ENCODE results near the gene PABPN1L. TPM values are rescaled to one million over a fixed set of nuclear protein-coding genes. Genes with fewer than 3 reads are reported as not detected.

Gene PABPN1L
- total RNA-seq, 3 donors from 2014 or later: not detected

GRCh38 chr16:88847654-88848053, 18.8 kb downstream of the PABPN1L start:
- H3K27ac ChIP-seq: no peak overlapping the region
- no peaks in the 10 kb centered on the region for H3K36me3 ChIP-seq
- H3K9me3 ChIP-seq: no peaks in the 10 kb centered on the region
- DNase-seq (ENCODE audit: low spot score in 2 of 2): no peak
- H3K27me3 ChIP-seq: no peaks in the 10 kb centered on the region
- H3K4me3 ChIP-seq: no peak overlapping the region
- TF ChIP-seq CTCF (IDR thresholded peaks at IDR 0.05) (no peak), POLR2AphosphoS5 (IDR thresholded peaks at IDR 0.05) (no peak), POLR2A (IDR thresholded peaks at IDR 0.05) (no peak)
- intact Hi-C loops (cut with DNase I; ENCODE audit: low total_unique reads): no loop called here
- H3K4me1 ChIP-seq: no peaks in the 10 kb centered on the region

GRCh38 chr16:88846088-88846487, 20.4 kb downstream of the PABPN1L start:
- no peaks in the 10 kb centered on the region for H3K9me3 ChIP-seq
- no peaks in the 10 kb centered on the region for H3K27me3 ChIP-seq
- H3K4me1 ChIP-seq: no peaks in the 10 kb centered on the region
- H3K4me3 ChIP-seq: no peak overlapping the region
- intact Hi-C loops (cut with DNase I; ENCODE audit: low total_unique reads): no loop called here
- no peak for TF ChIP-seq CTCF (IDR thresholded peaks at IDR 0.05)
- no peak for TF ChIP-seq POLR2AphosphoS5 (IDR thresholded peaks at IDR 0.05)
- TF ChIP-seq POLR2A (IDR thresholded peaks at IDR 0.05): no peak
- H3K27ac ChIP-seq: no peak overlapping the region
- H3K36me3 ChIP-seq: no peaks in the 10 kb centered on the region
- no peak for DNase-seq (ENCODE audit: low spot score in 2 of 2)

- intact Hi-C loops (cut with DNase I; ENCODE audit: low total_unique reads): loop anchor here (1.0 kb wide), 1 partner anchor 12 kb away; the partner anchor contains the start of gene GALNS
- TF ChIP-seq POLR2AphosphoS5 (IDR thresholded peaks at IDR 0.05) (no peak), CTCF (IDR thresholded peaks at IDR 0.05) (no peak), POLR2A (IDR thresholded peaks at IDR 0.05) (no peak)
- Histone ChIP-seq H3K4me3 (no peak overlapping the region), H3K36me3 (peaks cover 2% of the 10 kb centered on the region), H3K27ac (peak overlapping the region; percentile 35 to 48), H3K4me1 (no peaks in the 10 kb centered on the region), H3K9me3 (no peaks in the 10 kb centered on the region), H3K27me3 (no peaks in the 10 kb centered on the region)
- DNase-seq (ENCODE audit: low spot score in 2 of 2): no peak
These were observed 21.9 kb downstream of the PABPN1L start for GRCh38 chr16:88844419-88845036.

- intact Hi-C loops (cut with DNase I; ENCODE audit: low total_unique reads): no loop called here
- Histone ChIP-seq H3K27ac (no peak overlapping the region), H3K4me3 (no peak overlapping the region), H3K36me3 (peaks cover 5% of the 10 kb centered on the region), H3K27me3 (no peaks in the 10 kb centered on the region), H3K4me1 (no peaks in the 10 kb centered on the region), H3K9me3 (no peaks in the 10 kb centered on the region)
- no peak for TF ChIP-seq POLR2AphosphoS5 (IDR thresholded peaks at IDR 0.05)
- TF ChIP-seq POLR2A (IDR thresholded peaks at IDR 0.05): no peak
- no peak for TF ChIP-seq CTCF (IDR thresholded peaks at IDR 0.05)
- no peak for DNase-seq (ENCODE audit: low spot score in 2 of 2)
These were observed 23.2 kb downstream of the PABPN1L start for GRCh38 chr16:88843256-88843655.

- TF ChIP-seq CTCF (IDR thresholded peaks at IDR 0.05) (no peak), POLR2AphosphoS5 (IDR thresholded peaks at IDR 0.05) (no peak), POLR2A (IDR thresholded peaks at IDR 0.05) (no peak)
- DNase-seq (ENCODE audit: low spot score in 2 of 2): no peak
- H3K4me3 ChIP-seq: no peak overlapping the region
- no peaks in the 10 kb centered on the region for H3K4me1 ChIP-seq
- H3K27me3 ChIP-seq: no peaks in the 10 kb centered on the region
- no peaks in the 10 kb centered on the region for H3K9me3 ChIP-seq
- intact Hi-C loops (cut with DNase I; ENCODE audit: low total_unique reads): no loop called here
- peaks cover 5% of the 10 kb centered on the region for H3K36me3 ChIP-seq
- H3K27ac ChIP-seq: no peak overlapping the region
These were observed 23.7 kb downstream of the PABPN1L start for GRCh38 chr16:88842806-88843205.
